Measurements from ENCODE around the gene RBMS3. TPM values are rescaled to one million over a fixed set of nuclear protein-coding genes. Genes with fewer than 3 reads are reported as not detected.
A peak's percentile ranks its signal among the peaks of the same experiment; 100 is the strongest.

Gene RBMS3
- total RNA-seq, 2 donors from 2014 or later, result 2.8 to 9.6 TPM

DNA sequence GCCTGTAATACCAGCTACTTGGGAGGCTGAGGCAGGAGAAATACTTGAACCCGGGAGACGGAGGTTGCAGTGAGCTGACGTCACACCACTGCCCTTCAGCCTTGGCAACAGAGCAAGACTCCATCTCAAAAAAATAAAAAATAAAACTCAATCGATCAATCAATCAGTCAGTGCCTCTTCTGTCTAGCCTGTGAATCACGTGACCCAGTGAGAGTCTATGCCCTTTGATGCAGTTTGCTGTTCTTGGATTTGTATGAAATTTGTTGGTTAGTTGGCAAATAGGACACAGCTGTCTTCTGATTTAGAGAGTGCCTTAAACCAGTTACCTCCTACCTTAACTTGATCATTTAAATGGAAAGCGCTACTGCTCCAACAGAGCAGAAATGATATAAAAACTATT lies 3.6 kb upstream of the RBMS3 start:
- no peak overlapping the region for H3K4me3 ChIP-seq
- intact Hi-C loops (cut with DNase I), result no loop called here

GRCh38 chr3:29279286-29279685 lies 1.6 kb upstream of the RBMS3 start:
- no peak for DNase-seq
- no peaks in the 10 kb centered on the region for H3K27me3 ChIP-seq
- H3K27ac ChIP-seq, result no peak overlapping the region
- no peak overlapping the region for H3K4me3 ChIP-seq
- no peak overlapping the region for H3K9ac ChIP-seq (ENCODE audit: low read depth in 2 of 2, low read length in 2 of 2)
- no peaks in the 10 kb centered on the region for H3K36me3 ChIP-seq
- no peaks in the 10 kb centered on the region for H3K9me3 ChIP-seq
- H3K4me1 ChIP-seq, result no peaks in the 10 kb centered on the region
- intact Hi-C loops (cut with DNase I), result no loop called here
- TF ChIP-seq, protein P1, sequence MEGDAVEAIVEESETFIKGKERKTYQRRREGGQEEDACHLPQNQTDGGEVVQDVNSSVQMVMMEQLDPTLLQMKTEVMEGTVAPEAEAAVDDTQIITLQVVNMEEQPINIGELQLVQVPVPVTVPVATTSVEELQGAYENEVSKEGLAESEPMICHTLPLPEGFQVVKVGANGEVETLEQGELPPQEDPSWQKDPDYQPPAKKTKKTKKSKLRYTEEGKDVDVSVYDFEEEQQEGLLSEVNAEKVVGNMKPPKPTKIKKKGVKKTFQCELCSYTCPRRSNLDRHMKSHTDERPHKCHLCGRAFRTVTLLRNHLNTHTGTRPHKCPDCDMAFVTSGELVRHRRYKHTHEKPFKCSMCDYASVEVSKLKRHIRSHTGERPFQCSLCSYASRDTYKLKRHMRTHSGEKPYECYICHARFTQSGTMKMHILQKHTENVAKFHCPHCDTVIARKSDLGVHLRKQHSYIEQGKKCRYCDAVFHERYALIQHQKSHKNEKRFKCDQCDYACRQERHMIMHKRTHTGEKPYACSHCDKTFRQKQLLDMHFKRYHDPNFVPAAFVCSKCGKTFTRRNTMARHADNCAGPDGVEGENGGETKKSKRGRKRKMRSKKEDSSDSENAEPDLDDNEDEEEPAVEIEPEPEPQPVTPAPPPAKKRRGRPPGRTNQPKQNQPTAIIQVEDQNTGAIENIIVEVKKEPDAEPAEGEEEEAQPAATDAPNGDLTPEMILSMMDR (IDR thresholded peaks at IDR 0.05), result no peak

More for the DNA sequence above, 3.6 kb upstream of the RBMS3 start:
- Histone ChIP-seq H3K9me3 (no peaks in the 10 kb centered on the region), H3K36me3 (no peaks in the 10 kb centered on the region), H3K27ac (no peak overlapping the region), H3K9ac (ENCODE audit: low read depth in 2 of 2, low read length in 2 of 2) (no peak overlapping the region), H3K27me3 (no peaks in the 10 kb centered on the region), H3K4me1 (no peaks in the 10 kb centered on the region)
- TF ChIP-seq, protein P1 (IDR thresholded peaks at IDR 0.05), result no peak
- no peak for DNase-seq

DNA sequence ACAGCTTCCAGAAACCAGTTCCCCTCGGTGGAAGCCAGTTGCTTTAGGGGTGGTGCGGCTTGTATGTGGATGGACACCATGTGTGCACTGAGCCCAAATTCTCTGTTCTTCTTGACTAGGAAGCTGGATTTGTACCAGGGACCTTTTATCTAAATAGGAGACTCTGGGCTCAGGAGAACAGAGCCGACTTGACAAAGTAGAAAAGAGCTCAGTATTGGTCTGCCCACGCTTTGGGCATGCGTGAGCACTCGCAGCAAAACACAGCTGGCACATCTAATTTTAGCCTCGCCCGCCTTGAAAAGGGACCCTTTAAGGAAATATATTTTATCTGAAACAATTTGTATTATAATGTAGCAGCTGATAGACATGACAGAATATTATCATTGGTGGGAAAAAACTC lies 1.1 kb upstream of the RBMS3 start:
- no peaks in the 10 kb centered on the region for H3K9me3 ChIP-seq
- TF ChIP-seq, protein P1 (IDR thresholded peaks at IDR 0.05), result no peak
- H3K27me3 ChIP-seq, result no peaks in the 10 kb centered on the region
- H3K27ac ChIP-seq, result no peak overlapping the region
- no peak overlapping the region for H3K9ac ChIP-seq (ENCODE audit: low read depth in 2 of 2, low read length in 2 of 2)
- H3K36me3 ChIP-seq, result no peaks in the 10 kb centered on the region
- no peak overlapping the region for H3K4me3 ChIP-seq
- DNase-seq, result no peak
- no peaks in the 10 kb centered on the region for H3K4me1 ChIP-seq
- intact Hi-C loops (cut with DNase I), result no loop called here

DNA sequence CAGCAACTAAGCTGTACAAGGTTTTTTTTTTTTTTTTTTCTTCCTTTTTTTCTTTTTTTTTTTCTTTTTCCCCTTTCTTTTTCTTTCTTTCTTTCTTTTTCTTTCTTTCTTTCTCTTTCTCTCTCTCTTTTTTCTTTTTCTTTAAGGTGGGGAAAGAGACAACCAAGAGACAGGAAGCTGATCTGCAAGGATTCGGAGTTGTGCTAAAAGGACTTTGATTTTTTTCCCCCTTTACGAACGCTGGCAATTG lies 148 bp downstream of the RBMS3 start:
- peak overlapping the region; percentile 27 for H3K4me3 ChIP-seq
- TF ChIP-seq, protein P1 (IDR thresholded peaks at IDR 0.05), result no peak
- DNase-seq, result no peak
- H3K9ac ChIP-seq (ENCODE audit: low read depth in 2 of 2, low read length in 2 of 2), result peak overlapping the region; percentile 59 to 76
- no peaks in the 10 kb centered on the region for H3K9me3 ChIP-seq
- no peaks in the 10 kb centered on the region for H3K36me3 ChIP-seq
- intact Hi-C loops (cut with DNase I), result no loop called here
- peak overlapping the region; percentile 65 for H3K27ac ChIP-seq
- no peaks in the 10 kb centered on the region for H3K27me3 ChIP-seq
- no peaks in the 10 kb centered on the region for H3K4me1 ChIP-seq

- TF ChIP-seq, protein P1 (IDR thresholded peaks at IDR 0.05), result no peak
- Histone ChIP-seq H3K9ac (ENCODE audit: low read depth in 2 of 2, low read length in 2 of 2) (peak overlapping the region; percentile 59 to 76), H3K4me3 (peak overlapping the region; percentile 27), H3K27me3 (no peaks in the 10 kb centered on the region), H3K36me3 (no peaks in the 10 kb centered on the region), H3K4me1 (no peaks in the 10 kb centered on the region), H3K27ac (peak overlapping the region; percentile 65), H3K9me3 (no peaks in the 10 kb centered on the region)
- no peak for DNase-seq
- intact Hi-C loops (cut with DNase I), result no loop called here
Observed at GRCh38 chr3:29281344-29282241, 722 bp downstream of the RBMS3 start.

All from colonic mucosa (tissue), 4 donors.